AG04449 (cell line): ENCODE data around the gene CFAP46.

ENCODE experiments used
- CTCF ChIA-PET: fragments of 350-600 bp; formaldehyde crosslinking; extraction: SDS; loops from one replicate; lab custom pipeline; 2021; ENCODE audit warnings: antibody characterized with exemption; lab: Yijun Ruan, JAX
- POLR2A ChIA-PET: fragments of 400-600, 350-600 bp; formaldehyde crosslinking; extraction: SDS; loops from one replicate; lab custom pipeline; 2020; ENCODE audit warnings: antibody characterized with exemption, inconsistent platforms; lab: Yijun Ruan, JAX
- DNase-seq: peaks from one replicate; pipeline ENCODE4 v3.0.0-alpha.2; 2010; ENCODE audit warnings: low read depth, low spot score
- H3K4me3 ChIP-seq: 2 replicates; pipeline ENCODE4 v1.5.1; 2011; ENCODE audit warnings: low read depth, mild to moderate bottlenecking, control low read depth, low read length
- CTCF ChIP-seq: IDR thresholded peaks from one replicate; pipeline ENCODE4 v1.5.1; 2011; ENCODE audit warnings: mild to moderate bottlenecking, moderate library complexity, low read length, control low read depth, inconsistent platforms; ENCODE audit not compliant: insufficient read depth; ENCODE audit errors: missing control alignments

The CFAP46 gene

GRCh38 chr10:132878091-132878729, 64.2 kb downstream of the CFAP46 start:
- no peak for DNase-seq
- no peak overlapping the region for H3K4me3 ChIP-seq
- TF ChIP-seq CTCF = no peak
- POLR2A ChIA-PET = no interaction called here
- CTCF ChIA-PET = no interaction called here

- CTCF ChIA-PET = no interaction called here
- no peak for TF ChIP-seq CTCF
- POLR2A ChIA-PET = no interaction called here
- no peak for DNase-seq
- no peak overlapping the region for H3K4me3 ChIP-seq
Measured at GRCh38 chr10:132877473-132877872, 64.9 kb downstream of the CFAP46 start.

DNA sequence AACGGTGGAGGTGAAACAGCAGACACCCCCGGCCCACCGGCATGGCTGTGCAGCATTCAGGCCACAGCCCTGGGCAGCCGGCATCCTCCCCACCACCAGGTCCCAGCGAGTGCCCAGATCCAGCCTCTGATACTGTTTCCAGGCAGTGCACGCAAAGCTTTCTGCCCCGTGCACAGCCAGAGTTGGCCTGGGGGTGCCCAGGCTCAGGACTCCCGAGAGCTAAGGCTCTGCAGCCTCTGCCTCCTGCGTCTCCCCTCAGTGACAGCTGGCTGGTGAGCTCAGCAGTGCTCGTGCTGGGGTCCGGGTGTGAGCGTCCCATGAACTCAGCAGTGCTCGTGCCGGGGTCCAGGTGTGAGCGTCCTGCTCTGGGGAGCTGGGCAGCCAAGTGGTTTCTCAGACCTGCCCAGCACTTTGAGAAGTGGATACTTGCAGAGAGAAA, 65.4 kb downstream of the CFAP46 start:
- ChIA-PET POLR2A (no interaction called here), CTCF (no interaction called here)
- H3K4me3 ChIP-seq = no peak overlapping the region
- no peak for TF ChIP-seq CTCF
- DNase-seq = no peak

DNA sequence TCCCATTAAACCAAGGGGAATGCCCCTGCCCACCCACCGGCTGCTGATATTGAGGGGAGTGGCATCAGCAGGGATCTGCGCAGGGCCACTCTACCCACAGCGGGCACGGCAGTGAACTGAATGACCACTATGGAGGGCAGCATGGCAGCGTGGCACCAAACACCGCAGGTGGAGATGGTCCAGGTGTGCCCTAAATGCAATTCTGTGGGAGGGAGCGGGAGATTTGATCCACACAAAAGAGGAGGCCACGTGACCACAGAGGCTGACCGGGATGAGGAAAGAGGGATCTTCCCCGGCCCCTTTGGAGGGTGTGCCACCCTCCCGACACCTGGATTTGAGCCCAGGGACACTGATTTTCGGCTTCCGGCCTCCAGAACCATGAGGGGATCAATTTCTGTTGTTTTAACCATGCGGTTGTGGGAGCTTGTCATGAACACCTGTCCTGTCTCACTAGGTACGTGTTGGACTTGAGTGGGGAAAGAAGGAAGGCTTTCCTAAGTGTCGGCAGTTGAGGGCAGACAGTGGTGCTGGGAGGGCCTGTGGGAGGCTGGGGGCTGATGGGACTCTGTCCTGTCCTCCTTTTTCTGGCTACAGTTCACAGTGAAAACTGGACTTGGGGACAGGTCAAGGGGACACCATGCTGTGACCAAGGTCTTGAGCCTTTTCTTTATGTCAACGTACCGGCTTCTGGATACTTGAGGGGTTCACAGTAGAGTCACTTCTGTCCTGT, 66.1 kb downstream of the CFAP46 start:
- no peak for DNase-seq

GRCh38 chr10:132875435-132875834, 66.9 kb downstream of the CFAP46 start:
- ChIA-PET POLR2A (no interaction called here), CTCF (no interaction called here)
- H3K4me3 ChIP-seq = no peak overlapping the region
- no peak for TF ChIP-seq CTCF
- no peak for DNase-seq

More for the DNA sequence above, 66.1 kb downstream of the CFAP46 start:
- ChIA-PET POLR2A (no interaction called here), CTCF (no interaction called here)
- no peak overlapping the region for H3K4me3 ChIP-seq
- no peak for TF ChIP-seq CTCF

- H3K4me3 ChIP-seq = no peak overlapping the region
- POLR2A ChIA-PET = no interaction called here
- CTCF ChIA-PET = no interaction called here
- no peak for TF ChIP-seq CTCF
- DNase-seq = no peak
Measured at GRCh38 chr10:132873395-132873794, 69.0 kb downstream of the CFAP46 start.
